Smooth muscle cell (in vitro differentiated cells): ENCODE measurements around the gene C2orf42. TPM values are rescaled to one million over a fixed set of nuclear protein-coding genes. Genes with fewer than 3 reads are reported as not detected.
A peak's percentile ranks its signal among the peaks of the same experiment; 100 is the strongest.

Experiments used
- DNase-seq: peaks from one replicate; lab custom pipeline; 2025; ENCODE audit not compliant: unreplicated experiment; lab: John Stamatoyannopoulos, UW
- H2AFZ ChIP-seq: fragments of 200-600 bp; sonication (generic); 2 replicates; pipeline ENCODE4 v1.6.0; 2016; ENCODE audit warnings: antibody characterized with exemption, low read depth, mild to moderate bottlenecking
- H3F3A ChIP-seq: fragments of 200-600 bp; sonication (generic); 2 replicates; pipeline ENCODE4 v1.6.0; 2017; ENCODE audit warnings: antibody characterized with exemption, low read depth
- H3K27ac ChIP-seq: fragments of 200-600 bp; sonication (generic); 2 replicates; pipeline ENCODE4 v1.5.1; 2016; ENCODE audit warnings: low read depth, mild to moderate bottlenecking
- H3K27me3 ChIP-seq: fragments of 200-600 bp; sonication (generic); 2 replicates; pipeline ENCODE4 v1.6.1; 2016; ENCODE audit warnings: low read depth, mild to moderate bottlenecking
- H3K36me3 ChIP-seq: fragments of 200-600 bp; sonication (generic); 2 replicates; pipeline ENCODE4 v1.5.1; 2016; ENCODE audit warnings: low read depth
- H3K4me1 ChIP-seq: fragments of 200-600 bp; sonication (generic); 2 replicates; pipeline ENCODE4 v1.5.1; 2016; ENCODE audit warnings: low read depth
- H3K4me2 ChIP-seq: fragments of 200-600 bp; sonication (generic); 2 replicates; pipeline ENCODE4 v1.6.0; 2016; ENCODE audit warnings: mild to moderate bottlenecking
- H3K4me3 ChIP-seq: fragments of 200-600 bp; sonication (generic); 2 replicates; pipeline ENCODE4 v1.5.1; 2016; ENCODE audit warnings: mild to moderate bottlenecking
- H3K79me2 ChIP-seq: fragments of 200-600 bp; sonication (generic); 2 replicates; pipeline ENCODE4 v1.6.0; 2016; ENCODE audit warnings: low read depth, mild to moderate bottlenecking
- H3K9ac ChIP-seq: fragments of 200-600 bp; sonication (generic); 2 replicates; pipeline ENCODE4 v1.6.0; 2016; ENCODE audit warnings: low read depth
- H3K9me3 ChIP-seq: fragments of 200-600 bp; sonication (generic); replicated peaks from 2 replicates; pipeline ENCODE4 v1.5.1; 2016; ENCODE audit warnings: low read depth
- H4K20me1 ChIP-seq: fragments of 200-600 bp; sonication (generic); 2 replicates; pipeline ENCODE4 v1.6.0; 2016; ENCODE audit warnings: low read depth
- CTCF ChIP-seq: fragments of 200-600 bp; sonication (generic); IDR thresholded peaks from 2 replicates; pipeline ENCODE4 v1.5.1; 2017; ENCODE audit warnings: borderline replicate concordance, mild to moderate bottlenecking, antibody characterized with exemption; ENCODE audit not compliant: insufficient read depth, poor library complexity, severe bottlenecking
- WGBS: methylation state at CpG from one replicate; pipeline ENCODE4 v1.1.7; 2016; ENCODE audit warnings: low lambda C conversion rate; 5-methylcytosine and 5-hydroxymethylcytosine counted together
- polyA plus RNA-seq: library from polyadenylated mRNA; unstranded; fragments of >200 nt; fragmentation: Nextera tagmentation; extraction: Ambion mirVana; gene quantifications from 2 replicates; pipeline ENCODE4 v1.2.1, GENCODE V29; 2016
- total RNA-seq: library from RNA; depleted of rRNA; stranded (reverse); fragments of >200 nt; gene quantifications from 2 replicates; pipeline ENCODE4 v1.2.3, GENCODE V29; 2014

Gene C2orf42
- total and polyA plus RNA-seq, 2 experiments from 2014 or later, result 7.8 to 9.4 TPM

DNA sequence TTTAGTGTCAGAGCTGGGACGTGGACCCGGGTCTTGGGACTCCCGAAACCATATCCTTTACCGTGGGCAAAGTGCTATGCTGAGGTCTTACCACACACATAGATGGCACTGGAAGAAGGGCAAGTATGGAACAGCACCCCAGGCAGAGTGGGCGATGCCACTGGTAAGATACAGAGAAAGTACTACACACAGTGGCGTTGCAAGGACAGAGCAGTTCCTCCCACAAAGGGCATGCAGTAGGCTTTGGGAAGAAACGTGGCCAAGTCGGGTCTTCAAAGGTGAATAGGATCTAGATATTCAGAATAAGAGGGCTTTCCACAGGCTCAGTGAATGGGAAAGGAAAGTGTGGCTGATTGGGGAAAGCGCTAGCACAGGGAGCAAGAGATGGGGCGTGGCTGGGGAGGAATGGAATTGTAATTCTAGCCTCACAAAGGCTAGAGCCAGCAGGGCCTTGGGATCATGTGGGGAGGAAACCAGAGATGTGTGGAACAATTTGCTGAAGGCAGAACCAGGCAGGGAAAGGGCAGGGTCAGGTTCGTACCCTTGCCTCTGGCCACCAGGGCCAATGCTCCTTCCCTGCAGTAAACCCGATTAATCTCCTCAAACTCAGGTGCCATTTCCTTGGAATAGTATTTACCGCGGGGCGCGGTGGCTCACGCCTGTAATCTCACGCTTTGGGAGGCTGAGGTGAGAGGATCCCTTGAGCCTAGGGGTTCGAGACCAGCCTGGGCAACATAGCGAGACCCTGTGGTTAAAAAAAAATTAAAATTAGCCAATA is 67.6 kb downstream of the C2orf42 start:
- Histone ChIP-seq H3K4me1 (peaks cover 21% of the 10 kb centered on the region), H3K36me3 (no peaks in the 10 kb centered on the region), H3K9me3 (no peaks in the 10 kb centered on the region), H3K4me2 (peak overlapping the region; percentile 86), H3K9ac (peak overlapping the region; percentile 87), H3K27ac (peak overlapping the region; percentile 91), H3K79me2 (no peaks in the 10 kb centered on the region), H3F3A (peaks cover 11% of the 10 kb centered on the region), H4K20me1 (no peaks in the 10 kb centered on the region), H3K27me3 (no peaks in the 10 kb centered on the region), H2AFZ (no peak overlapping the region), H3K4me3 (peak overlapping the region; percentile 54)
- no peak for TF ChIP-seq CTCF
- no peak for DNase-seq
- WGBS, result 39% methylated on average over 20 of the region's 20 CpGs

DNA sequence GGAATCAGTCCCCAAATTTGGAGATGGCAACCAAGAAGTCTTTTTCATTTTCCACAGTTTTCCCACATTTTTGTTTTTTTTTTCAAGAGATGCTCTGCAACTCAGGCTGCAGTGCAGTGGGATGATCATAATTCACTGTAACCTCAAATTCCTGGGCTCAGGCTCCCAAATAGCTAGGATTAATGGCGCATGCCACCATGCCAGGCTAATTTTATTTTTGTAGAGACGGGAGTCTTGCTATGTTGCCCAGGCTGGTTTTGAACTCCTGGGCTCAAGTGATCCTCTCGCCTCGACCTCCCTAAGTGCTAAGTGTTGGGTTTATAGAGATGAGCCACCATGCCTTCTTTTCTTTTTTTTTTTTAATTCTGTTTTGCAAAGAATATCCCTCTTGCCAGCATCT is 68.3 kb downstream of the C2orf42 start:
- H3K9me3 ChIP-seq, result no peaks in the 10 kb centered on the region
- H3K36me3 ChIP-seq, result no peaks in the 10 kb centered on the region
- no peaks in the 10 kb centered on the region for H3K27me3 ChIP-seq
- H3K4me1 ChIP-seq, result peaks cover 29% of the 10 kb centered on the region
- H3K4me2 ChIP-seq, result no peak overlapping the region
- peak overlapping the region; percentile 91 for H3K27ac ChIP-seq
- H2AFZ ChIP-seq, result no peak overlapping the region
- DNase-seq, result no peak
- no peak overlapping the region for H3K9ac ChIP-seq
- TF ChIP-seq CTCF, result no peak
- H3F3A ChIP-seq, result peaks cover 11% of the 10 kb centered on the region
- H3K79me2 ChIP-seq, result no peaks in the 10 kb centered on the region
- WGBS, result 91% methylated on average over 4 of the region's 4 CpGs
- H3K4me3 ChIP-seq, result no peak overlapping the region
- no peaks in the 10 kb centered on the region for H4K20me1 ChIP-seq

GRCh38 chr2:70121627-70122372 is 69.0 kb downstream of the C2orf42 start:
- H4K20me1 ChIP-seq, result no peaks in the 10 kb centered on the region
- no peak overlapping the region for H2AFZ ChIP-seq
- no peaks in the 10 kb centered on the region for H3K27me3 ChIP-seq
- 79% methylated on average over 6 of the region's 6 CpGs for WGBS
- no peak for TF ChIP-seq CTCF
- peaks cover 11% of the 10 kb centered on the region for H3F3A ChIP-seq
- no peaks in the 10 kb centered on the region for H3K9me3 ChIP-seq
- no peaks in the 10 kb centered on the region for H3K79me2 ChIP-seq
- no peak overlapping the region for H3K9ac ChIP-seq
- no peak overlapping the region for H3K4me3 ChIP-seq
- no peak overlapping the region for H3K4me2 ChIP-seq
- no peaks in the 10 kb centered on the region for H3K36me3 ChIP-seq
- peak overlapping the region; percentile 91 for H3K27ac ChIP-seq
- DNase-seq, result no peak
- H3K4me1 ChIP-seq, result peaks cover 34% of the 10 kb centered on the region
